CD4-positive, alpha-beta T cell (primary cell): ENCODE results near the gene NFIA. TPM values are rescaled to one million over a fixed set of nuclear protein-coding genes. Genes with fewer than 3 reads are reported as not detected.

Experiments
- ATAC-seq: fragments of 200-7000 bp; cut with Tn5 transposase; one replicate; pipeline ENCODE4 v1.10.0; 2022; ENCODE audit warnings: mild to moderate bottlenecking; ENCODE audit not compliant: poor library complexity
- CTCF ChIA-PET: fragments of 350-600 bp; sonication (Branson Sonifier 250); formaldehyde crosslinking; loops from one replicate; lab custom pipeline; 2021; ENCODE audit warnings: antibody characterized with exemption, inconsistent platforms; lab: Charles Lee
- POLR2A ChIA-PET: fragments of 350-600 bp; sonication (Branson Sonifier 250); formaldehyde crosslinking; loops from one replicate; lab custom pipeline; 2021; ENCODE audit warnings: antibody characterized with exemption, inconsistent platforms; lab: Charles Lee
- DNase-seq, 14 experiments: peaks; one replicate each; pipeline ENCODE4 v3.0.0-alpha.2; 2013 to 2020; ENCODE audit warnings: mixed read lengths in 2 of 14
- H3K27ac ChIP-seq, 2 donors: one replicate each; pipeline versions ENCODE4 v1.5.1 to v1.7.0; 2013; ENCODE audit warnings: low read length in 2 of 2, low read depth in 1 of 2, mild to moderate bottlenecking in 1 of 2
- H3K27me3 ChIP-seq, 2 experiments: 1 replicate in 1 of 2; 2 replicates in 1 of 2; pipeline versions ENCODE4 v1.6.1 to v1.7.0; 2013; ENCODE audit warnings: low read length in 2 of 2, control low read depth in 1 of 2, mild to moderate bottlenecking in 1 of 2, moderate library complexity in 1 of 2; ENCODE audit not compliant: insufficient read depth in 2 of 2, control insufficient read depth in 1 of 2
- H3K36me3 ChIP-seq: one replicate; pipeline ENCODE4 v1.6.1; 2013; ENCODE audit warnings: low read length, control low read depth; ENCODE audit not compliant: insufficient read depth
- H3K4me1 ChIP-seq: one replicate; pipeline ENCODE4 v1.6.1; 2013; ENCODE audit warnings: low read length, control low read depth; ENCODE audit not compliant: insufficient read depth
- H3K4me3 ChIP-seq: one replicate; pipeline ENCODE4 v1.5.1; 2013; ENCODE audit warnings: mild to moderate bottlenecking, low read length, moderate library complexity
- H3K9me3 ChIP-seq, 2 experiments: 1 replicate in 1 of 2; 2 replicates in 1 of 2; pipeline versions ENCODE4 v1.6.1 to v1.7.0; 2013; ENCODE audit warnings: low read length in 2 of 2, mild to moderate bottlenecking in 2 of 2, control low read depth in 1 of 2, moderate library complexity in 1 of 2; ENCODE audit not compliant: control insufficient read depth in 1 of 2, insufficient read depth in 1 of 2
- H3K27ac Mint-ChIP-seq: one replicate; pipeline ENCODE4 v1.8.0; 2020; ENCODE audit warnings: mixed read lengths
- H3K27me3 Mint-ChIP-seq: one replicate; pipeline ENCODE4 v1.8.0; 2021; ENCODE audit warnings: mixed read lengths
- H3K36me3 Mint-ChIP-seq: one replicate; pipeline ENCODE4 v1.8.0; 2021; ENCODE audit warnings: low read depth, mixed read lengths
- H3K4me1 Mint-ChIP-seq: one replicate; pipeline ENCODE4 v1.8.0; 2021; ENCODE audit warnings: low read depth, mixed read lengths
- H3K4me3 Mint-ChIP-seq: one replicate; pipeline ENCODE4 v1.8.0; 2020; ENCODE audit warnings: mild to moderate bottlenecking, mixed read lengths
- H3K9me3 Mint-ChIP-seq: one replicate; pipeline ENCODE4 v1.8.0; 2020; ENCODE audit warnings: mixed read lengths
- CTCF ChIP-seq: fragments of 200-600 bp; IDR thresholded peaks from one replicate; pipeline ENCODE4 v1.8.0; 2022; ENCODE audit warnings: antibody characterized with exemption, mild to moderate bottlenecking
- intact Hi-C, 2 experiments: fragments of 100-400 bp; cut with DNase I in 1 of 2; cut with micrococcal nuclease in 1 of 2; formaldehyde crosslinking; loops; one replicate each; pipeline versions ENCODE4 v1.15.1 to v1.9.0; 2023 to 2025; cut with DNase I, micrococcal nuclease
- total RNA-seq, 174 experiments: library from RNA in 2 of 174; stranded (reverse) in 2 of 174; gene quantifications; one replicate each; pipeline ENCODE4 v1.2.3 and lab custom pipeline; 2021 to 2026

NFIA gene
- total RNA-seq, 2 experiments from 2014 or later, result 4.8 to 5.9 TPM

GRCh38 chr1:61224609-61225008 is 142.2 kb downstream of the NFIA start:
- POLR2A ChIA-PET, result no interaction called here
- DNase-seq (no peak), ATAC-seq (no peak)
- Mint-ChIP-seq H3K27me3 (peaks cover 4% of the 10 kb centered on the region), H3K4me3 (no peak overlapping the region), H3K27ac (no peak overlapping the region), H3K9me3 (no peaks in the 10 kb centered on the region), H3K4me1 (no peaks in the 10 kb centered on the region), H3K36me3 (no peaks in the 10 kb centered on the region)
- Histone ChIP-seq H3K4me1 (no peaks in the 10 kb centered on the region), H3K27ac (no peak overlapping the region), H3K36me3 (no peaks in the 10 kb centered on the region), H3K9me3 (no peaks in the 10 kb centered on the region), H3K4me3 (no peak overlapping the region), H3K27me3 (no peaks in the 10 kb centered on the region)
- TF ChIP-seq CTCF, result no peak
- intact Hi-C loops, result no loop called here
- CTCF ChIA-PET, result no interaction called here

DNA sequence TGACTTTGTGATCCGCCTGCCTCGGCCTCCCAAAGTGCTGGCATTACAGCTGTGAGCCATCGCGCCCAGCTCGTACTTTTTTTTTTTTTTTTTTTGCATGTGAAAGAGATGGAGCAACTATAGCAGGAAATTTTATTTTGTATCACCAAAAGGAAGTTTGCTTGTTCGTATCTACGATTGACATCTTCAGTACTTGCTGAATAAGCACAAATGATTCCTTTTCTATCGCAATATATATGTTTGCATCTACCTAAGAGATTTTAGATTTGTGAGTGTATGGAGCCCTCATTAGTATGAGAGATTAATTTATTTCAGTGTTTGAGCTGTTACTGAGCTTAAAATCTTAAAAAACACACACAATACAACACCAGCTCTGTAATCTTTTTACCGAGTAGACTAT is 143.1 kb downstream of the NFIA start:
- no peak for DNase-seq
- POLR2A ChIA-PET, result no interaction called here

DNA sequence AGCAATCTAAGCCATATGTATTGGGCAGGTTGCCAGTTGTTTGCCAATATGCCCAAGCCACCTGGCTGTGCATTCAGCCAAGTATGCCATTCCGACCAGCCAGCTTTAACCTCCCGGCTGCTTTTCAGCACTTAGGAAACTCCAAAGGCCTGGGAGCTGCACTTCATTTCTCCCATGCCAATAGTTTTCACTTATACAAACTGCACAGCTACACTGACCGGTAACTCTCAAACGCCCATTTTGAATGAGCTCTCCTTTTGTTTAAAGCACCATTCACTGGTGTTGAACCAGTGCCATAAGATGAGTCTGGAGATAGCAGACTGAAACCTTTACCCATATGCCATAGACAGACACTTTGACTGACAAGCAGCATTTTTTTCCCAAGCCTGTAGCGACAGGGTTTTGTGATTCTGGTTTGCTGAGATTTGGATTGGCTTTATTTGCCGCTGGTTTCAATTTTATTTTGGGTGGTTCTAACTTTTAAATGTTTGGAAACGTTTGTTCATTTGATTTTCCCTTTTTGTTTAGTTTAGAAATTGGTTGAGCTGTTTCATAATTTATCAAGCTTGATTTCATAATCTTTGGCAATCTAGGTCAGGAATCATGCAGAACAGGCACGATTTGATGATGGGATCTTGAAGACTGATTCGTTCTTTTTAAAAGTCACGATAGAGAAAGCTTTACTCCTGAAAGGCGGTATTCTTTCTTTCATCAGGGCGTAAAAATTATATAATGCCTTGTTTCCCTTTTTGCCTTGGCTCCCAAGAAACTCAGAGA is 144.6 kb downstream of the NFIA start:
- H3K27me3 ChIP-seq, result no peaks in the 10 kb centered on the region
- no peak for ATAC-seq
- H3K27ac Mint-ChIP-seq, result no peak overlapping the region
- DNase-seq, result no peak
- H3K36me3 Mint-ChIP-seq, result no peaks in the 10 kb centered on the region
- H3K27ac ChIP-seq, result no peak overlapping the region
- no peaks in the 10 kb centered on the region for H3K4me1 ChIP-seq
- H3K9me3 Mint-ChIP-seq, result no peaks in the 10 kb centered on the region
- no peaks in the 10 kb centered on the region for H3K9me3 ChIP-seq
- no peaks in the 10 kb centered on the region for H3K4me1 Mint-ChIP-seq
- CTCF ChIA-PET, result no interaction called here
- intact Hi-C loops, result no loop called here
- no peak overlapping the region for H3K4me3 ChIP-seq
- POLR2A ChIA-PET, result no interaction called here
- peaks cover 4% of the 10 kb centered on the region for H3K27me3 Mint-ChIP-seq
- TF ChIP-seq CTCF, result no peak
- H3K4me3 Mint-ChIP-seq, result no peak overlapping the region
- no peaks in the 10 kb centered on the region for H3K36me3 ChIP-seq

More for the DNA sequence above, 143.1 kb downstream of the NFIA start:
- Histone ChIP-seq H3K27me3 (no peaks in the 10 kb centered on the region), H3K9me3 (no peaks in the 10 kb centered on the region), H3K36me3 (no peaks in the 10 kb centered on the region), H3K4me1 (no peaks in the 10 kb centered on the region), H3K27ac (no peak overlapping the region), H3K4me3 (no peak overlapping the region)
- Mint-ChIP-seq H3K27me3 (peaks cover 4% of the 10 kb centered on the region), H3K4me3 (no peak overlapping the region), H3K4me1 (no peaks in the 10 kb centered on the region), H3K36me3 (no peaks in the 10 kb centered on the region), H3K9me3 (no peaks in the 10 kb centered on the region), H3K27ac (no peak overlapping the region)
- TF ChIP-seq CTCF, result no peak
- no peak for ATAC-seq
- intact Hi-C loops, result no loop called here
- CTCF ChIA-PET, result interaction anchor here (0.7 kb wide), 2 partner anchors 22 to 183 kb away, joined by 3 read pairs; no protein-coding TSS in a partner anchor
